ENCODE results near the gene EEF2.
"Not testable (repeated sequence)": the region's sequence is repeated elsewhere in the genome, so short reads cannot be mapped to it uniquely, and the experiment has no call there.

The EEF2 gene

DNA sequence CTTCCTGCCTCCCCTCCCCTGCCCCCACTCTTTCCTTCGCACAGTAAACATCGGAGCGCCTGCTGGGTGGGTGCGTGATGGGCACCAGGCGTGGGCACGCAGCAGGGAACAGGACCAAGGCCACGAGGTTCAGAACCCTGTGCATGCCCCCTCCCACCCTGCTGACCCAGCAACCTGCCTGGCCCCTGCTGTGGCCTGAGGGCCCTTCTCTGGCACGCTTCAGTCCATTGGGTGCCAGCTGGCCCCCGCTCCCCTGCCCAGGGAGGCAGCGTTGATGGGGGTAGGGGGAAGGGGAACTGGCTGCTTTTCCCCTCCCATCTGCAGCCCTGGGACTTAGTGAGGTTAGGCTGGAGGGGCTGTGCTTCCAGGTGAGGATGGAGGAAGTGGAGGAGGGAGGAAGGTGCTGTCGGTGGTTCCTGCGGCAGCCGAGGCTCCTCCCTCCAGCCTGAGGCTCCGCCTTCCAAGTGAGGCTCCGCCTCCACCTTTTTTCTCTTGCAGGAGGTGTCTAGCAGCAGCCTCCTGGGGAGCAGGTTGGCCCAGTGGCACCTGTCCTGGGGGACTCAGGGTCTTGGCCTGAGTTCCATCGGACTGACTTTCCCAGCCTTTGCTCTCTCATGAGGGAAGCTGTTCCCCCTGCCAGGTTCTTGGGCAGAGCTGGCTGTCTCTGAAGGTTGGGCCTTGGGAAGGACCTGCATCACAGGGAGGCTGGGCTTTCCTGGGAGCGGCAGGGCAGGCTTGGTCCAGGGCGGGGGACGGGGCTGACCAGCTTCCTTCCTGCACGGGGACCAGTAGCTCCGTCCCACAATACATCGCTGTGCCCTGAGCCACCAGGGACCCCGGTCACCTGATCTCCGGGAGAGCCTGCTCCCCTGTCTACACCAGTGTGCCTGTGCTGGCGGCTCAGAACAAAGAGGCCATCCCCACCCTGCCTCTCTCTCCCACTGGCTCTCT, 29.6 kb upstream of the EEF2 start:
- DNase-seq = no peak

GRCh38 chr19:4013886-4014540, 28.8 kb upstream of the EEF2 start:
- no peak for DNase-seq

DNA sequence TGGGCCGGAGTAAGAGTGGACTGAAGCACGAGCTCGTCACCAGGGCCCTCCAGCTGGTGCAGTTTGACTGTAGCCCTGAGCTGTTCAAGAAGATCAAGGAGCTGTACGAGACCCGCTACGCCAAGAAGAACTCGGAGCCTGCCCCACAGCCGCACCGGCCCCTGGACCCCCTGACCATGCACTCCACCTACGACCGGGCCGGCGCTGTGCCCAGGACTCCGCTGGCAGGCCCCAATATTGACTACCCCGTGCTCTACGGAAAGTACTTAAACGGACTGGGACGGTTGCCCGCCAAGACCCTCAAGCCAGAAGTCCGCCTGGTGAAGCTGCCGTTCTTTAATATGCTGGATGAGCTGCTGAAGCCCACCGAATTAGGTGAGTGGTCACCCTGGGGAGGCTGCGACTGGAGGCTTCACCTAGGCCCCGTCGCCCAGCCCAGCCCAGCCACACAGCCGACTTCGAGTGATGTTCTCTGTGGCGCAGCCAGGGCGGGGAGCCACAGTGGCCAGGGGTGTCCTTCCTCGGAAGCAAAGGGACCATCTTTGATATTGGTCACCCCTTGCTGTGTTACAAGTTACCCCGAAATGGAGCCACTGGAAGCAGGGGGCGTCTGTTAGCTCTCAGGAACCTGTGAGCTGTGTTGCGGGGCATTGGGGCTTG, 27.8 kb upstream of the EEF2 start:
- no peak for DNase-seq

- DNase-seq = peak; percentile 83
Measured at GRCh38 chr19:4012092-4012974, 27.1 kb upstream of the EEF2 start.

DNA sequence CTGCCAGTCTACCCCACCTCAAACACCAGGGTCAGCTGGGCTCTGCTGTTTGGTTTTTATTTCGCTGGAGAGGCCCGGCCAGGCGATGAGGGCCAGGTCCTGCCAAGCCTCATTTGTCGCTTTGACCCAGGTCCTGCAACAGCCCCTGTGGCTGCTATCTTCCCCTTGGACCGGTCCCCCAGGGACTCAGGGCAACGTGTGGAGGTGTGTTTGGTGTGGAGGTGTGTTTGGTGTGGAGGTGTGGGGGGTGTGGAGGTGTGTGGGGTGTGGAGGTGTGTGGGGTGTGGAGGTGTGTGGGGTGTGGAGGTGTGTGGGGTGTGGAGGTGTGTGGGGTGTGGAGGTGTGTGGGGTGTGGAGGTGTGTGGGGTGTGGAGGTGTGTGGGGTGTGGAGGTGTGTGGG, 26.2 kb upstream of the EEF2 start:
- DNase-seq = not testable (repeated sequence)

- no peak for DNase-seq
Measured at GRCh38 chr19:4010808-4011110, 25.5 kb upstream of the EEF2 start.

- DNase-seq = no peak
Measured at GRCh38 chr19:4009990-4010807, 24.9 kb upstream of the EEF2 start.

DNA sequence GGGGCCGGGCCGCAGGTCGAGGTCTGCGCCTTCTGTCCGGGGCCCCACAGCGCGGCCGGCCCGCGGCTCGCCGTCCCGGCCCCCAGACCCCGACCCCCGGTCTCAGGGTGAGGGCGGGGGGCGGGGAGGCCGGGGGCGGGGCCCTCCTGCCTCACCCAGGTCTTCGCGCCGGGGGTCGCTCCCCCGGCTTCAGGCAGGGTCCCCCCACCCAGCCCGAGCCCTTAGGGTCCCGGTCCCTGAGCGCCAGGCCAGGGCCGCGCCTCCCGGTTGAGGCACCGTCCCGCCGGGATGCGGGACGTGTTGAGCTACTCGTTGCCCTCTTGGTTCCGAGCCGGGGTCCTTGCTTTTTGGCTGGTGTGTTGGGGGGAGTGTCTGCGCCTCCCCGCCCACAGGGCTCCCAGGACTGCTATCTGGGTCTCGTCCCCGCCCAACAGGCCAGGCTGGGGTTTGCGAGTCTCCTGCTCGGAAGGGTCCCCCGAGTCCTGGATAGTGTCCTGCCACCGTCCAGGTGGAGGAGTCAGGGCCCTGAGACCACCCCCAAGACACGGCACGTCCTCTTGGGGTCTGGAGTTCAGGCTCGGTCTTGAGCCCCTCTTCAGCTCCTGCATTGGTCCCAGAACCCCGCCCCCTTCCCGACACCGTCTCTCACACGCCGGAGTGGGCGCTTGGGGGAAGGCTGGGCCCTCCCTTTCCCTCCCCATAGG, 22.7 kb upstream of the EEF2 start:
- DNase-seq = no peak

DNA sequence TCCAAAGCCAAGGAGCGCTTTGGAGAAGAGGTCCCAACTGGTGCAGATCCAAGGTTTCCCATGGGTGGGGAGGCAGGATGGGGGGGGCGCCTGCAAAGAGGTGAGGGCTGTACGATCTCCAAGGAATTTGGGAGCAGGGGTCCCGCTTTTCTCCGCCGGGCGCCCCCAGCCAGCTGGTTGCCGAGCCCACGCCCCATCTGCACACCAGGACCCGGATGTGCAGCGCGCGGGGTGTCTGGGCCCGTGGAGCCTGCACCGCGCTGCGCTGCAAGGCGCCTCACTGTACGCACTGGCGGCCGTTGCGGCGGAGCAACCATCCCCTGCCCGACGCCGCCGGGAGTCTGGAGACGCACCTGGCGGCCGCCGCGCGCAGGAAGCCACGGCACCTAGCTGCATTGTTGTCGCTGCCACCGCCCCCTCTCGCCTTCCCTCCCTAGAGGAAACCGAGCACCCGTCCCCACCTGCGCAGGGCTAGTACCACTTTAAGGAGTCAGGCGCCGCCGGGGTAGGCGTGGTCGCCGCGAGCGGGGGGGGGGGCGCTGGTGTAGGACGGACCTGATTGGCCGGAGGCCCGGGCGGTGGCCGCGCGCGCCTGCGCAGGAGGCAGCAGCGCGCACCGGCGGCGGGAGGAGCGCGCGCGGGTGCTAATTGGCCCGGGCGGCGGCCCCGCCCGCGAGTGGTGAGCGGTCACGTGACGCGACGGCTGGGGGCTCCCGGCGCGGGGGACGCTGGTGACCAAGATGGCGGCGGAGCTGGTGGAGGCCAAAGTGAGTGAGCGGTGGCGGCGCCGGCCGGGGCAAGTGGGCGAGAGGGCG, 22.0 kb upstream of the EEF2 start, which contains the start of gene PIAS4:
Gene PIAS4, plus strand, starts transcription at position 716 of the 815 bp plus-strand sequence. Its CDS starts 25 bp downstream, at position 741.
- DNase-seq = peak; percentile 98

DNA sequence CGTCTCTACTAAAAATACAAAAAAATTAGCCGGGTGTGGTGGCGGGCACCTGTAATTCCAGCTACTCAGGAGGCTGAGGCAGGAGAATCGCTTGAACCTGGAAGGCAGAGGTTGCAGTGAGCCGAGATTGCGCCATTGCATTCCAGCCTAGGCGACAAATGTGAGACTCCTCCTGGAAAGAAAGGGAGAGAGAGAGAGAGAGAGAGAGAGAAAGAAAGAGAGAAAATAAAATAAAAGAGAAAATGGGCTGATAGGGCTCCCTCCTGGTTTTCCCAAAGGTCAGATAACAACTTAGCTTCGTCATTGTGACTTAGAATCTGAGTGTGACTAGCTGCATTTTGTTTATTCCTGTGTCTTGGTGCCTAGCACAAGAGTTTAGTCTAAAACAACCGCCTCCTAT, 20.2 kb upstream of the EEF2 start:
- DNase-seq = not testable (repeated sequence)

DNA sequence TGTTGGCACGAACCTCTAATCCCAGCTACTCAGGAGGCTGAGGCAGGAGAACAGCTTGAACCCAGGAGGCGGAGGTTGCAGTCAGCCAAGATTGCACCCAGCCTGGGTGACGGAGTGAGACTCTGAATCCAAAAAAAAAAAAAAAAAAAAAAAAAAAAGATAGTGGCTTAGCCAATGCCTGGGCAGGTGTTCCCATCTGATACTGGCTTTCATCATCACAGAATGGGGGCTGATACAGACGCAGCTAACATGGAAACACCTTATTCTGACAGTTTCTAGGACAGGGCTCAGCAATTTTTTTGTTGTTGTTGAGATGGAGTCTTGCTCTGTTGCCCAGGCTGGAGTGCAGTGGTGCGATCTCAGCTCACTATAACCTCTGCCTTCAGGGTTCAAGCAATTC, 15.5 kb upstream of the EEF2 start:
- DNase-seq = not testable (repeated sequence)

DNA sequence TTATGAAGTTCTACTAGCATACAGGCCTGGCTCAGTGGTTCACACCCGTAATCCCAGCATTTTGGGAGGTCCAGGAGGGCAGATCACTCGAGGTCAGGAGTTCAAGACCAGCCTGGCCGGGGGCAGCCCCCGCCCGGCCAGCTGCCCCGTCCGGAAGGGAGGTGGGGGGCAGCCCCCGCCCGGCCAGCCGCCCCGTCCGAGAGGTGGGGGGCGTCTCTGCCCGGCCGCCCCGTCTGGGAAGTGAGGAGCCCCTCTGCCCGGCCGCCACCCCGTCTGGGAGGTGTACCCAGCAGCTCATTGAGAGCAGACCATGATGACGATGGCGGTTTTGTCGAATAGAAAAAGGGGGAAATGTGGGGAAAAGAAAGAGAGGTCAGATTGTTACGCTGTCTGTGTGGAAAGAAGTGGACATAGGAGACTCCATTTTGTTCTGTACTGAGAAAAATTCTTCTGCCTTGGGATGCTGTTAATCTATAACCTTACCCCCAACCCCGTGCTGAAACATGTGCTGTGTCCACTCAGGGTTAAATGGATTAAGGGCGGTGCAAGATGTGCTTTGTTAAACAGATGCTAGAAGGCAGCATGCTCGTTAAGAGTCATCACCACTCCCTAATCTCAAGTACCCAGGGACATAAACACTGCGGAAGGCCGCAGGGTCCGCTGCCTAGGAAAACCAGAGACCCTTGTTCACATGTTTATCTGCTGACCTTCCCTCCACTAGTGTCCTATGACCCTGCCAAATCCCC, 13.6 kb upstream of the EEF2 start:
- not testable (repeated sequence) for DNase-seq

DNA sequence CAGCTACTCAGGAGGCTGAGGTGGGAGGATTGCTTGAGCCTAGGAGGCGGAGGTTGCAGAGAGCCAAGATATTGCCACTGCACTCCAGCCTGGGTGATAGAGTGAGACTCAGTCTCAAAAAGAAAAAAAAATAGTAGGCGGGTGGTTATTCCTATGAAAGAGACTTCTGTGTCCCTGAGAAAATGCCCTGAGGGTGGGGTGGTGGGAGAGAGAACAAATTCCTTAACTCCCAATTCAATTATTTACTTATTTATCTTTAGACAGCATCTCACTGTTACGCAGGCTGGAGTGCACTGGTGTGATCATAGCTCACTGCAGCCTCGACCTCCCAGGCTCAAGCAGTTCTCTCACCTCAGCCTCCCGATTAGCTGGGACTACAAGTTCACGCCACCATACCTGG, 10.3 kb upstream of the EEF2 start:
- DNase-seq = no peak

- DNase-seq = no peak
Measured at GRCh38 chr19:3990815-3991117, 5.5 kb upstream of the EEF2 start.

GRCh38 chr19:3987619-3988371, 2.5 kb upstream of the EEF2 start:
- DNase-seq = peak; percentile 87

DNA sequence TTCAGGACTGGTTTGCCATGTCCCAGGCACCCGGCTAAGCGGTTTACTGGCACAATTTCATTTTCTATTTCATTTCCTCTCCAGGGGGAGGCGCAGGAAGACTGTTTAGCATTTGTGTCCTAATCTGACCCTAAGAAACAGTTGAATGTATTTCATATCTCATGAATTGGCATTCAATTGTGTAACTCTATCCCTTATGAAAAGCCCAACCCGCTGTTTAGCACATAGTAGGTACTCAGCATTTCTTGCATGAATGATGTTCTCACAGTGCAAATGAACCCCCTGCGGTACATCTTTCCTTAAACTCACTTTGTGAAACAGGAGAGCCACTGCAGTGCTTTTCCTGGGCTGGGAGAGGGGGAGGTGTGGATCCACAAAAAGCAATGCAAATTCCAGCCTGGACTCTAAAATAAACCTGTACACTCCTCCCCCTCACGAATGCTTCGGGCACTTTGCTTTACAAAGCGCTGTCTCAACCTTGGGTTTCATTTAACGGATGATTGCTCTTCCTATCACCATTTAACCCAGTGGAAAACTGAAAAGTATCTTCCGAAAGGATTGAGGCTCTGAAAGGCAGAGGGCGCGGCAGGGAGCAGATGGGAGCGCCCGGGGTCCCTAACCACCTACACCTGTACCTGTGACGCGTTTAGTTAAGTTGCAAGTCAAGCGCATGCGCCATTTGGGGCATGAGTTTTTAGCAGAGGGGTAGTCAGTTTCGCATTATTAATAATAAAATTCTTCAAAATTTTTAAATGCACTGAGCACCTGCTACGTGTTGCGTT, 1.2 kb upstream of the EEF2 start:
- peak; percentile 89 for DNase-seq

DNA sequence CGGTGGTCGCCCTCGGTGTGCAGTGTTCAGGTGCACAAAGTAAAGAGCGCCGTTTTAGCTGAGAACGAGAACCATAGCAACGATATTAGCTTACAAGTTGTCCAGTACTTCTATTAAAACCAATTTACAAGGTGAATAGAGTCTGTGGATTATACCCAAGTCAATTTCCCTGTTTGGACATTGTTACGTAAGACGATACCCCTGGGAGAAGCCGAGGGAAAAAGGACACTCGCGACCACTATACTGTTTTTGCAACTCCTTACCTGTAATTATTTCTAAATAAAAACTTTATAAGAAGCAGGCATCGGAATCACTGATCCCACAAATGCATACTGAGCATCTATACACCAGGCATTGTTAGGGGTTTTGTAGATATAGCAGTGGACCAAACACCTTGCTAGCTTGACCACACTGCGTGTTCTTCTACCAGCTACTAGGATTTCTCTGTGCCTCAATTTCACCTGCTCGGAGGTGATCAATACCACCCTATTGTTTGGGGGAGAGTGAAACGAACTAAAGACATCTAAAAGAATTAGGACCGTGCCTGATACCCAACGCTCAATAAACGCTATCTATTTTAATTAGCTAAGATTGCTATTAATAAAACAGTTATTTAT, 488 bp upstream of the EEF2 start:
- DNase-seq = no peak

DNA sequence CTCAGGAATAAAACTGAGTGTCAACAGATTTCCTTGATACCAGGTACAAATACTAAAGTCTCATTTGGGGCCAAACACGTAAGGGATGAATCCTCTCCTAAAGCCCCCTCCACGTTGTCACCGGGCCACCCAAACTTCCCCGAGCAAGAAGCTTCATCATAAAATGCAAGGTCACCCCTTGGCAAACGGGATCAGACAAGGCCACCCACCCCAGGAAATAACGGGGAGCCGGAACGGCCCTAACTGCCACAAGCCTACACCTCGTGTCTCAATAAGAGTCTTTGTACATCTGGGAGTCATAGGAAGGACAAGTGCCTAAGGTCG, 717 bp downstream of the EEF2 start:
- no peak for DNase-seq

All from NCI-H2029 (cell line).